Naive thymus-derived CD4-positive, alpha-beta T cell (primary cell): ENCODE measurements around the gene KCNIP4. TPM values are rescaled to one million over a fixed set of nuclear protein-coding genes. Genes with fewer than 3 reads are reported as not detected.

Experiments used
- ATAC-seq: fragments of 150-1000 bp; cut with Tn5 transposase; 2 replicates; pipeline ENCODE4 v1.10.0; 2021; ENCODE audit warnings: mild to moderate bottlenecking, moderate library complexity
- CTCF ChIA-PET: fragments of 350-600 bp; sonication (Branson Sonifier 250); formaldehyde crosslinking; loops from one replicate; lab custom pipeline; 2021; ENCODE audit warnings: antibody characterized with exemption; lab: Charles Lee
- POLR2A ChIA-PET: fragments of 350-600 bp; sonication (Branson Sonifier 250); formaldehyde crosslinking; loops from one replicate; lab custom pipeline; 2021; ENCODE audit warnings: antibody characterized with exemption, inconsistent platforms; lab: Charles Lee
- DNase-seq, 9 donors: peaks; one replicate each; pipeline versions ENCODE4 v3.0.0 to v3.0.0-alpha.2; 2020 to 2022; ENCODE audit warnings: mixed read lengths in 1 of 9
- H3K27ac ChIP-seq: one replicate; pipeline ENCODE4 v1.7.0; 2013; ENCODE audit warnings: mild to moderate bottlenecking, low read depth, low read length, moderate library complexity
- H3K27me3 ChIP-seq, 2 donors: one replicate each; pipeline ENCODE4 v1.7.0; 2013; ENCODE audit warnings: low read length in 2 of 2, mild to moderate bottlenecking in 2 of 2, moderate library complexity in 2 of 2; ENCODE audit not compliant: control insufficient read depth in 2 of 2, insufficient read depth in 2 of 2
- H3K36me3 ChIP-seq, 3 experiments: 1 replicate in 2 of 3; 2 replicates in 1 of 3; pipeline ENCODE4 v1.7.0; 2013; ENCODE audit warnings: low read length in 3 of 3, mild to moderate bottlenecking in 3 of 3, moderate library complexity in 1 of 3; ENCODE audit not compliant: insufficient read depth in 3 of 3, control insufficient read depth in 2 of 3
- H3K4me1 ChIP-seq, 2 donors: one replicate each; pipeline ENCODE4 v1.7.0; 2013; ENCODE audit warnings: low read length in 2 of 2, mild to moderate bottlenecking in 2 of 2, moderate library complexity in 1 of 2; ENCODE audit not compliant: control insufficient read depth in 2 of 2, insufficient read depth in 2 of 2
- H3K4me3 ChIP-seq: 2 replicates; pipeline ENCODE4 v1.7.0; 2013; ENCODE audit warnings: mild to moderate bottlenecking, low read length
- H3K9me3 ChIP-seq, 3 experiments: 1 replicate in 2 of 3; 2 replicates in 1 of 3; pipeline ENCODE4 v1.7.0; 2013; ENCODE audit warnings: low read length in 3 of 3; ENCODE audit not compliant: control insufficient read depth in 2 of 3
- H3K27ac Mint-ChIP-seq, 9 donors: one replicate each; pipeline ENCODE4 v1.8.0; 2020 to 2022; ENCODE audit warnings: mixed read lengths in 9 of 9, mild to moderate bottlenecking in 8 of 9, moderate library complexity in 5 of 9, inconsistent platforms in 2 of 9
- H3K27me3 Mint-ChIP-seq, 5 donors: one replicate each; pipeline ENCODE4 v1.8.0; 2021 to 2022; ENCODE audit warnings: mixed read lengths in 5 of 5, mild to moderate bottlenecking in 1 of 5
- H3K36me3 Mint-ChIP-seq, 5 donors: one replicate each; pipeline ENCODE4 v1.8.0; 2020 to 2022; ENCODE audit warnings: mixed read lengths in 5 of 5, mild to moderate bottlenecking in 3 of 5, inconsistent platforms in 1 of 5
- H3K4me1 Mint-ChIP-seq, 7 donors: one replicate each; pipeline ENCODE4 v1.8.0; 2020 to 2022; ENCODE audit warnings: mixed read lengths in 7 of 7, mild to moderate bottlenecking in 3 of 7, inconsistent platforms in 1 of 7
- H3K4me3 Mint-ChIP-seq, 10 donors: one replicate each; pipeline ENCODE4 v1.8.0; 2020 to 2022; ENCODE audit warnings: mild to moderate bottlenecking in 10 of 10, mixed read lengths in 10 of 10, moderate library complexity in 6 of 10, inconsistent platforms in 2 of 10
- H3K9me3 Mint-ChIP-seq, 11 donors: one replicate each; pipeline ENCODE4 v1.8.0; 2020 to 2022; ENCODE audit warnings: mixed read lengths in 11 of 11, mild to moderate bottlenecking in 4 of 11, inconsistent platforms in 1 of 11, moderate library complexity in 1 of 11
- intact Hi-C, 2 donors: fragments of 100-400 bp; cut with micrococcal nuclease; formaldehyde crosslinking; loops; one replicate each; pipeline ENCODE4 v1.15.1; 2023
- polyA plus RNA-seq, 2 donors: library from polyadenylated mRNA; unstranded; fragments of 300-500 nt; fragmentation: Illumina TruSeq; gene quantifications; one replicate each; pipeline ENCODE4 v1.2.3, GENCODE V29; 2021
- total RNA-seq, 6 experiments: library from RNA in 5 of 6; stranded (reverse) in 5 of 6; gene quantifications; 1 replicate in 5 of 6; 2 replicates in 1 of 6; pipeline ENCODE4 v1.2.3 and lab custom pipeline; 2021 to 2026

Gene KCNIP4
- total and polyA plus RNA-seq, 7 experiments from 2014 or later = 0.29 TPM; not detected in 6

- H3K27me3 ChIP-seq = no peaks in the 10 kb centered on the region
- no peaks in the 10 kb centered on the region for H3K4me1 ChIP-seq
- DNase-seq (no peak), ATAC-seq (no peak)
- H3K27ac Mint-ChIP-seq = no peak overlapping the region
- H3K36me3 Mint-ChIP-seq = no peaks in the 10 kb centered on the region
- no peak overlapping the region for H3K4me3 Mint-ChIP-seq
- no peaks in the 10 kb centered on the region for H3K9me3 ChIP-seq
- H3K27me3 Mint-ChIP-seq = no peaks in the 10 kb centered on the region
- H3K4me1 Mint-ChIP-seq = no peaks in the 10 kb centered on the region
- POLR2A ChIA-PET = no interaction called here
- H3K36me3 ChIP-seq = no peaks in the 10 kb centered on the region
- peaks cover 1 to 18% (median 9%) of the 10 kb centered on the region in 11 donors for H3K9me3 Mint-ChIP-seq
- CTCF ChIA-PET = no interaction called here
- intact Hi-C loops = no loop called here
- H3K4me3 ChIP-seq = no peak overlapping the region
- no peak overlapping the region for H3K27ac ChIP-seq
These were observed 601.4 kb downstream of the KCNIP4 start for GRCh38 chr4:21347142-21347541.

DNA sequence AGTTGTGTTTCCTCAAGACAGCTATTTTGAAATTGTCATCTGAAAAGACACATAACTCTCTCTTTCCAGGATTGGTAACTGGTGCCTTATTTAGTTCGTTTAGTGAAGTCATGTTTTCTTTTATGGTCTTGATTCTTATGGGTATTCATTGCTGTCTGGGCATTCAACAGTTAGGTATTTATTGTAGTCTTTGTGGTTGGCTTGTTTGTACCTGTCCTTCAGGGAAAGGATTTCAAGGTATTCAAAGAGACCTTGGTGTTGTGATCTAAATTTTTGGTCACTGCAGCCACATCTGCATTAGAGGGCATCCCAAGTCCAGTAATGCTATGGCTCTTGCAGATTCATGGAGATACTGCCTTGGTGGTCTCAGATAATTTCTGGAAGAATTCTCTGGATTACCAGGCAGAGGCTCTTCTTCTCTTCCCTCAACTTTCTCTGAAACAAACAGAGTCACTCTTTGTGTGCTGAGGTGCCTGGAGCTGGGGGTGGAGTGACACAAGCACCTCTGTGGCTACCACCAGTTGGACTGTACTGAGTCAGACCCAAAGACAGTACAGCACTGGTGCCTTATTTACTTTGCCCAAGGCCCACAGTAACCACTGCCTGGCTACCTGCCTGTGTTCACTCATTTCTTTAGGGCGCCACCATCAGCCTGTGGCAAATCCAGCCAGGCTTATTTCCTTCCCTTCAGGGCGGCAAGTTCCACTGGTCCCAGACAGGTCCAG, 620.4 kb downstream of the KCNIP4 start:
- Mint-ChIP-seq H3K27me3 (no peaks in the 10 kb centered on the region), H3K4me3 (no peak overlapping the region), H3K27ac (no peak overlapping the region), H3K36me3 (peaks cover 0 to 6% (median 0%) of the 10 kb centered on the region in 5 donors), H3K9me3 (peaks cover 5 to 48% (median 13%) of the 10 kb centered on the region in 11 donors), H3K4me1 (no peaks in the 10 kb centered on the region)
- Histone ChIP-seq H3K27me3 (no peaks in the 10 kb centered on the region), H3K9me3 (no peaks in the 10 kb centered on the region), H3K4me3 (no peak overlapping the region), H3K4me1 (no peaks in the 10 kb centered on the region), H3K27ac (no peak overlapping the region), H3K36me3 (no peaks in the 10 kb centered on the region)
- intact Hi-C loops = no loop called here
- DNase-seq = no peak
- CTCF ChIA-PET = no interaction called here
- ATAC-seq = no peak
- POLR2A ChIA-PET = no interaction called here

GRCh38 chr4:21320034-21320433, 628.5 kb downstream of the KCNIP4 start:
- peaks cover 2 to 24% (median 12%) of the 10 kb centered on the region in 11 donors for H3K9me3 Mint-ChIP-seq
- H3K4me3 Mint-ChIP-seq = no peak overlapping the region
- no peak for ATAC-seq
- no peak overlapping the region for H3K27ac ChIP-seq
- ChIA-PET POLR2A (no interaction called here), CTCF (no interaction called here)
- H3K9me3 ChIP-seq = peaks cover 0 to 3% (median 0%) of the 10 kb centered on the region in 3 experiments
- H3K4me1 ChIP-seq = no peaks in the 10 kb centered on the region
- no peaks in the 10 kb centered on the region for H3K27me3 ChIP-seq
- no peak overlapping the region for H3K4me3 ChIP-seq
- no peak for DNase-seq
- no peaks in the 10 kb centered on the region for H3K4me1 Mint-ChIP-seq
- H3K27ac Mint-ChIP-seq = no peak overlapping the region
- intact Hi-C loops = no loop called here
- H3K36me3 Mint-ChIP-seq = peaks cover 0 to 4% (median 0%) of the 10 kb centered on the region in 5 donors
- H3K36me3 ChIP-seq = no peaks in the 10 kb centered on the region
- H3K27me3 Mint-ChIP-seq = no peaks in the 10 kb centered on the region

GRCh38 chr4:21307709-21308108, 640.9 kb downstream of the KCNIP4 start:
- H3K27ac Mint-ChIP-seq = no peak overlapping the region
- H3K4me3 ChIP-seq = no peak overlapping the region
- H3K36me3 Mint-ChIP-seq = peaks cover 0 to 4% (median 0%) of the 10 kb centered on the region in 5 donors
- no peak overlapping the region for H3K27ac ChIP-seq
- H3K36me3 ChIP-seq = no peaks in the 10 kb centered on the region
- H3K9me3 ChIP-seq = no peaks in the 10 kb centered on the region
- intact Hi-C loops = no loop called here
- H3K4me3 Mint-ChIP-seq = no peak overlapping the region
- peaks cover 0 to 11% (median 0%) of the 10 kb centered on the region in 11 donors for H3K9me3 Mint-ChIP-seq
- no peaks in the 10 kb centered on the region for H3K27me3 ChIP-seq
- peaks cover 17 to 27% (median 22%) of the 10 kb centered on the region in 5 donors for H3K27me3 Mint-ChIP-seq
- no peaks in the 10 kb centered on the region for H3K4me1 ChIP-seq
- H3K4me1 Mint-ChIP-seq = peaks cover 0 to 4% (median 0%) of the 10 kb centered on the region in 7 donors
- CTCF ChIA-PET = no interaction called here
- POLR2A ChIA-PET = no interaction called here
- no peak for DNase-seq
- no peak for ATAC-seq

GRCh38 chr4:21304540-21304887, 644.1 kb downstream of the KCNIP4 start:
- Mint-ChIP-seq H3K27me3 (peaks cover 17 to 28% (median 22%) of the 10 kb centered on the region in 5 donors), H3K36me3 (peaks cover 0 to 4% (median 0%) of the 10 kb centered on the region in 5 donors), H3K4me3 (no peak overlapping the region), H3K9me3 (peaks cover 0 to 9% (median 0%) of the 10 kb centered on the region in 11 donors), H3K4me1 (peaks cover 0 to 4% (median 0%) of the 10 kb centered on the region in 7 donors), H3K27ac (no peak overlapping the region)
- no peaks in the 10 kb centered on the region for H3K4me1 ChIP-seq
- H3K4me3 ChIP-seq = no peak overlapping the region
- DNase-seq (no peak), ATAC-seq (no peak)
- intact Hi-C loops = no loop called here
- no peaks in the 10 kb centered on the region for H3K36me3 ChIP-seq
- H3K27me3 ChIP-seq = no peaks in the 10 kb centered on the region
- ChIA-PET CTCF (no interaction called here), POLR2A (no interaction called here)
- H3K27ac ChIP-seq = no peak overlapping the region
- H3K9me3 ChIP-seq = no peaks in the 10 kb centered on the region

DNA sequence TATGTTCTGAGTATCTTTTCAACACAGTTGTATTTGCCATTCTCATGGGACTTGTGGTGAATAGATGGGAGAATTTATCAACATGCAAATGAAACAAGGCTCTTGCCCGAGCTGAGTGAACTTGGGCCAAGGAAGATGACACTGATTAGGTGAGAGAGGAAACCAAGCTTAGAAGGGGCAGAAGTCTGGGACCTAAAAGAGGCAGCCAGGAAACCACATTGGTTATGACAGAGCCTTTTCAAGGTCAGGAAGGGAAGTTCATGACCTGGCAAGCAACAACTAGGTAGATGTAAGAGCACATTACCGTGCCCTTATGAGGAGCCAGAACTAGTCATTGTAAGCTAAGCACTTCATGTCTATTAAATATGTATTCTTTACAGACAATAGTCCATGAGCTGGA, 658.0 kb downstream of the KCNIP4 start:
- Mint-ChIP-seq H3K27me3 (no peaks in the 10 kb centered on the region), H3K4me3 (no peak overlapping the region), H3K4me1 (no peaks in the 10 kb centered on the region), H3K36me3 (peaks cover 0 to 6% (median 0%) of the 10 kb centered on the region in 5 donors), H3K9me3 (peaks cover 1 to 21% (median 8%) of the 10 kb centered on the region in 11 donors), H3K27ac (no peak overlapping the region)
- no peak for DNase-seq
- Histone ChIP-seq H3K4me3 (no peak overlapping the region), H3K27ac (no peak overlapping the region), H3K9me3 (no peaks in the 10 kb centered on the region), H3K36me3 (no peaks in the 10 kb centered on the region), H3K27me3 (no peaks in the 10 kb centered on the region), H3K4me1 (no peaks in the 10 kb centered on the region)
- POLR2A ChIA-PET = no interaction called here
- CTCF ChIA-PET = no interaction called here
- intact Hi-C loops = no loop called here
- ATAC-seq = no peak

DNA sequence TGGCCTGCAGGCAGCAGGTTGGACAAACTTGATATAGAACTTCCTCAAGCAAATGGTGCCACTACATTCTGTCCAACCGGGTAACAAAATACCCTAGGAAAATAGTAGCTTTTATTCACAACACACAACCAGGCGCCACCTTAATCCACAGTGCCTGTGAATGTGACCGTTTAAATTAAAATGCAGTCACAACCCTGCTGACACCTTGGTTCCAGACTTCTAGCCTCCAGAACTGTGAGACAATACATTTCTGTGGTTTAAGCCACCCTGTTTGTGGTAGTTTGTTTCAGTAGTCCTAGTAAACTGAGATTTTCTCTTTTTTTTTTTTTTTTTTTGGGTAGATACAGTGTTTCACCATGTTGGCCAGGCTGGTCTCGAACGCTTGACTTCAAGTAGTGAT, 672.5 kb downstream of the KCNIP4 start:
- no peak overlapping the region for H3K4me3 Mint-ChIP-seq
- no peak for ATAC-seq
- CTCF ChIA-PET = no interaction called here

More for the DNA sequence above, 672.5 kb downstream of the KCNIP4 start:
- POLR2A ChIA-PET = no interaction called here
- H3K36me3 ChIP-seq = no peaks in the 10 kb centered on the region
- no peak for DNase-seq
- intact Hi-C loops = no loop called here
- Mint-ChIP-seq H3K36me3 (no peaks in the 10 kb centered on the region), H3K9me3 (peaks cover 0 to 14% (median 0%) of the 10 kb centered on the region in 11 donors), H3K4me1 (peaks cover 0 to 2% (median 0%) of the 10 kb centered on the region in 7 donors), H3K27ac (no peak overlapping the region), H3K27me3 (no peaks in the 10 kb centered on the region)
- H3K27me3 ChIP-seq = no peaks in the 10 kb centered on the region
- H3K4me3 ChIP-seq = no peak overlapping the region
- no peaks in the 10 kb centered on the region for H3K9me3 ChIP-seq
- H3K4me1 ChIP-seq = no peaks in the 10 kb centered on the region
- H3K27ac ChIP-seq = no peak overlapping the region
